Mesothelial cell of epicardium (in vitro differentiated cells): Measurements from ENCODE around the gene TRPM3. TPM values are rescaled to one million over a fixed set of nuclear protein-coding genes. Genes with fewer than 3 reads are reported as not detected.

ENCODE experiments used
- DNase-seq, 2 experiments: peaks; one replicate each; pipeline ENCODE4 v3.0.0; 2021; ENCODE audit warnings: low spot score in 2 of 2; ENCODE audit not compliant: unreplicated experiment in 2 of 2
- H3K27ac Mint-ChIP-seq: 2 replicates; pipeline ENCODE4 v1.8.0; 2021; ENCODE audit warnings: mixed read lengths
- H3K27me3 Mint-ChIP-seq: 2 replicates; pipeline ENCODE4 v1.8.0; 2021; ENCODE audit warnings: low read depth, mixed read lengths
- H3K36me3 Mint-ChIP-seq: 2 replicates; pipeline ENCODE4 v1.8.0; 2021; ENCODE audit warnings: mixed read lengths
- H3K4me1 Mint-ChIP-seq: 2 replicates; pipeline ENCODE4 v1.8.0; 2021; ENCODE audit warnings: mixed read lengths
- H3K4me3 Mint-ChIP-seq: 2 replicates; pipeline ENCODE4 v1.8.0; 2021; ENCODE audit warnings: mild to moderate bottlenecking, moderate library complexity, mixed read lengths
- H3K9me3 Mint-ChIP-seq: 2 replicates; pipeline ENCODE4 v1.8.0; 2021; ENCODE audit warnings: mixed read lengths
- total RNA-seq: library from RNA; stranded (reverse); gene quantifications from 3 replicates; pipeline ENCODE4 v1.2.1, GENCODE V29; 2021
- TF ChIP-seq, protein P1 (sequence below): fragments of 200-600 bp; sonication (generic); IDR thresholded peaks from one replicate; pipeline ENCODE4 v1.5.0; 2021; ENCODE audit warnings: antibody characterized with exemption; ENCODE audit not compliant: unreplicated experiment

TRPM3 gene
- total RNA-seq, 1 donor from 2014 or later = 1.6 TPM

DNA sequence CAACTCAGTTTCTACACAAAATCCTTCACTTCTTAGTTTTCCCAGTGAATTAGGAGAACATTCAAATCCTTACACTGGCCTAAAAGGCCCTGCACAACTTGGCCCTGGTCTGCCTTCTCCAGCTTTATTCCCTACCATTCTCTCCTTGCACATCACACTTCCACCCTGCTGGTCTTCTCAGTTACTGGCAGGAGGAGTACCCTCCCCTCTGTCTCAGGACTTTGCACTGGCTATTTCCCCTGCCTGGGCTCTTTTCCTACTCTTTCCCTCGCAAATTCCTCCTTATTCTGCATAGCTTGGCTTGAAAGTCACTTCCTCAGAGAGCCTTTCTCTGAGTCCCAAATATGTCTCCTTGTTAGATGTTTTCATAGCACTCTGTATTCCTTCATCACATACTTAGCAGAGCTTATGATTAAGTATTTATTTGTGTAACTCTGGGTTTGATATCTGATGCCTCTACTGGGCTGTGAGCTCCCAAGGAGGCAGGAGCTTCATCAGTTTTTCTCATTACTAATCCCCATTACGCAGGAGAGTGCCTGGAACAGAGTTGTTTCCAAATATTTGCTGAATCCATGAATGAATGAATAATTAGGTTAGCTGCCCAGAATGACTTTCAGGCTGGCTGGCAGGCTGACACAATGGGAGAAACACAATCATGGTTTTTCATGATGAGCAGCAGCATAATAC is 547.1 kb downstream of the TRPM3 start:
- Mint-ChIP-seq H3K27me3 (no peaks in the 10 kb centered on the region), H3K4me1 (peaks cover 7% of the 10 kb centered on the region), H3K4me3 (no peak overlapping the region), H3K27ac (no peak overlapping the region), H3K9me3 (no peaks in the 10 kb centered on the region), H3K36me3 (no peaks in the 10 kb centered on the region)
- DNase-seq = no peak
- TF ChIP-seq, protein P1, sequence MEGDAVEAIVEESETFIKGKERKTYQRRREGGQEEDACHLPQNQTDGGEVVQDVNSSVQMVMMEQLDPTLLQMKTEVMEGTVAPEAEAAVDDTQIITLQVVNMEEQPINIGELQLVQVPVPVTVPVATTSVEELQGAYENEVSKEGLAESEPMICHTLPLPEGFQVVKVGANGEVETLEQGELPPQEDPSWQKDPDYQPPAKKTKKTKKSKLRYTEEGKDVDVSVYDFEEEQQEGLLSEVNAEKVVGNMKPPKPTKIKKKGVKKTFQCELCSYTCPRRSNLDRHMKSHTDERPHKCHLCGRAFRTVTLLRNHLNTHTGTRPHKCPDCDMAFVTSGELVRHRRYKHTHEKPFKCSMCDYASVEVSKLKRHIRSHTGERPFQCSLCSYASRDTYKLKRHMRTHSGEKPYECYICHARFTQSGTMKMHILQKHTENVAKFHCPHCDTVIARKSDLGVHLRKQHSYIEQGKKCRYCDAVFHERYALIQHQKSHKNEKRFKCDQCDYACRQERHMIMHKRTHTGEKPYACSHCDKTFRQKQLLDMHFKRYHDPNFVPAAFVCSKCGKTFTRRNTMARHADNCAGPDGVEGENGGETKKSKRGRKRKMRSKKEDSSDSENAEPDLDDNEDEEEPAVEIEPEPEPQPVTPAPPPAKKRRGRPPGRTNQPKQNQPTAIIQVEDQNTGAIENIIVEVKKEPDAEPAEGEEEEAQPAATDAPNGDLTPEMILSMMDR = no peak

DNA sequence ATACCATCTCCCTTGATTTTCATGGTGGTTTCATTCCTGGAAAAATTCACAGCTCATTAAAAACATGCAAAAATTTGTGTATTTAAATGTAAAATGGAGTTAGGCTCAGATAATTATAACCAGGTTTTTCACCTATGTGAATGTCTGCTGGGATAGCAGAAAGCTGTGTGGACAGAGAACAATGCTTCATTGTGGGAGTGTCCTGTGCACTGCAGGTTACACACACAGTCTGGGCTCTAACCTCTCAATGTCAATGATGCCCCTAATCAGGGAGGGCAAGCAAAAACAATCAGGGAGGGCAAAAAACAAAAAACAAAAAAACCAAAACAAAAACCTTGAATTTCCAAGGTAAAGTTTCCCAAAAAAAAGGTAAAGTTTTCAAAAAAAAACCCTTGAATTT is 548.1 kb downstream of the TRPM3 start:
- no peak for DNase-seq
- no peaks in the 10 kb centered on the region for H3K36me3 Mint-ChIP-seq
- H3K27ac Mint-ChIP-seq = no peak overlapping the region

DNA sequence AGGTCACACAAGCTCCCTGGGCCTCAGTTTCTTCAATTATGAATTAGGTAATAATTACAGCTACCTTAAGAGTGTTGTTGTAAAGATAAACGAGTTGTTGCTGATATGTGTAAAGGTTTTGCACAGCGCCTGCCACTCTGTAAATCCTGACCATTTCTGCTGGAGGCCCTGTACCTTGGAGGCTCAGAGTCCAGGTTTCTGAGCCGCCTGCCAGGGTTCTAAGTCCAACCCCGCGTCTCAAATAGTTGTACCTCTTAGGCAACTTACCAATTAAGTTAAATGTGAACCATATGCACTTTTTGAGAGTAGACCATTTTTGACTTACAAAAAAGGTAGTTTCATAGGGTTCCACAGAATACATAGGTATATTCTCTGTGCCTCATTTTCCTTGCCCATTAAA is 550.2 kb downstream of the TRPM3 start:
- Mint-ChIP-seq H3K27me3 (no peaks in the 10 kb centered on the region), H3K36me3 (no peaks in the 10 kb centered on the region), H3K4me3 (no peak overlapping the region), H3K9me3 (no peaks in the 10 kb centered on the region), H3K4me1 (peaks cover 9% of the 10 kb centered on the region), H3K27ac (no peak overlapping the region)
- no peak for DNase-seq
- TF ChIP-seq, protein P1 = no peak

More for the DNA sequence above, 548.1 kb downstream of the TRPM3 start:
- Mint-ChIP-seq H3K27me3 (no peaks in the 10 kb centered on the region), H3K4me1 (peaks cover 7% of the 10 kb centered on the region), H3K4me3 (no peak overlapping the region), H3K9me3 (no peaks in the 10 kb centered on the region)
- TF ChIP-seq, protein P1 = no peak

DNA sequence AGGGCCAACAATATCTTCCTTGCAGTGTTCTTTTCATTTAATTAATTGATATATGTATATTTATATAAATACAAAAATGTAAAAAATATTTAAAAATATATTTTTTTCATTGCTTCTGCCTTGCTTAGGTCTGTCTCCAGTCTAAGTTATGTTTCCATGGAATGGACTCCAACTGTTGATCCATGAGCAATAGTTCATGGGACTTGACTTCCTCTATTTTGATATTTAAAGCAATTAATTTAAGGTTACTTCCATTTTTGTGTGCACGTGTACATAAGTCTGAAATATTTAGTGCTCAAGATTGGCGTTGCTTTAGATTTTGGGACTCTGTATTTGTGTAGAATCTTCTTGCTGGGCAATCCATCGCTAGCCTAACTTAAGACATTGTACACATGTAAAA is 551.6 kb downstream of the TRPM3 start:
- Mint-ChIP-seq H3K4me3 (no peak overlapping the region), H3K4me1 (peaks cover 11% of the 10 kb centered on the region), H3K36me3 (no peaks in the 10 kb centered on the region), H3K9me3 (no peaks in the 10 kb centered on the region), H3K27ac (no peak overlapping the region), H3K27me3 (no peaks in the 10 kb centered on the region)
- DNase-seq = no peak
- TF ChIP-seq, protein P1 = no peak

DNA sequence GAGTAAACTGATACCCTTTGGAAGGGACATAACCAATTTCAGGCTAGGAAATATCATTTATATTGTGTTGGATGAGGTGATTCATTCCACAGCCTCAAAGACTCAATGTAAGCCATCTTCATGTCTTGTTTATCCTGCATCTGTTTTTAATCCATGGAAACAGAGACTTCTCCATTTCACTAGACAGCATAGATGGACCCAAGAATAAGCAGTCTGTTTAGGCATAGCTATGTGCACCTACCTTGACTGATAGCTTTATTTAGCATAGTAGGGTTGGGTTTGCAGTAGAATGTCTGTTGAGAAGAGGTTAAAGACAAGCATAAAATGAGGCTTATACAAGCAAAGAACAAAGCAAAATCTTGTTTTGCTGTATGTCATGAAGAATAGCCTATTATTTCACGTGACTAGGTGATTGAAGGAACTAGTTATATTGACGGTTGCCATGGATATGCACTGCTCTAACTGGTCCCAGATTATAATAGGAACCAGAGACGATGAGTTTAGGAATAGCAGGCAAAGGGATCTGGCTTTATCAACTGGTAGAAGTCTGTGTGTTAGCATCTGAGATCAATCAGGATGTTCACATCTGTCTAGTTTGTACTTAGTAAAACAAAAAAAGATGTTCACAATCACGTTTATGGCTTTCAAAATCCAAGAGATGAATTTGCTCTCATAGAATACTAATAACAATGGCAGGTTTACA is 552.2 kb downstream of the TRPM3 start:
- H3K4me1 Mint-ChIP-seq = peaks cover 14% of the 10 kb centered on the region
- H3K27ac Mint-ChIP-seq = no peak overlapping the region
- TF ChIP-seq, protein P1 = no peak

More for the DNA sequence above, 552.2 kb downstream of the TRPM3 start:
- no peaks in the 10 kb centered on the region for H3K27me3 Mint-ChIP-seq
- DNase-seq = no peak
- H3K4me3 Mint-ChIP-seq = no peak overlapping the region
- no peaks in the 10 kb centered on the region for H3K9me3 Mint-ChIP-seq
- no peaks in the 10 kb centered on the region for H3K36me3 Mint-ChIP-seq
